Upper lobe of left lung (tissue), 4 donors: ENCODE measurements around the gene DUSP6.

Experiments used
- CTCF ChIP-seq, 6 experiments: fragments of 450-650 bp in 4 of 6; fragments of 200-600 bp in 2 of 6; sonication (generic) in 2 of 6; IDR thresholded peaks; one replicate each; pipeline ENCODE4 v1.5.1; 2016 to 2019; ENCODE audit warnings: antibody characterized with exemption in 6 of 6
- EP300 ChIP-seq, 4 donors: sonication (generic); formaldehyde crosslinking; IDR thresholded peaks; one replicate each; pipeline ENCODE4 v1.5.1; 2017; ENCODE audit warnings: antibody characterized with exemption in 4 of 4, control low read depth in 2 of 4
- POLR2A ChIP-seq, 4 donors: fragments of 450-650 bp; IDR thresholded peaks; one replicate each; pipeline ENCODE4 v1.5.1; 2016 to 2017; ENCODE audit warnings: antibody characterized with exemption in 4 of 4, mild to moderate bottlenecking in 2 of 4
- POLR2AphosphoS5 ChIP-seq, 2 donors: sonication (generic); formaldehyde crosslinking; IDR thresholded peaks; one replicate each; pipeline ENCODE4 v1.5.1; 2017; ENCODE audit warnings: antibody characterized with exemption in 2 of 2

GRCh38 chr12:89369166-89369565 is 16.9 kb upstream of the DUSP6 start:
- TF ChIP-seq CTCF (IDR thresholded peaks at IDR 0.05) (no peak), EP300 (IDR thresholded peaks at IDR 0.05) (no peak), POLR2A (IDR thresholded peaks at IDR 0.05) (no peak), POLR2AphosphoS5 (IDR thresholded peaks at IDR 0.05) (no peak)
